Endothelial cell (in vitro differentiated cells): Measurements from ENCODE around the gene SH3BP1. TPM values are rescaled to one million over a fixed set of nuclear protein-coding genes. Genes with fewer than 3 reads are reported as not detected.

Source experiments
- DNase-seq: peaks from one replicate; pipeline ENCODE4 v3.0.0; 2021; ENCODE audit warnings: low spot score
- H3K27ac Mint-ChIP-seq: one replicate; pipeline ENCODE4 v1.8.0; 2021; ENCODE audit warnings: mixed read lengths, inconsistent platforms; ENCODE audit not compliant: unreplicated experiment
- H3K27me3 Mint-ChIP-seq: one replicate; pipeline ENCODE4 v1.8.0; 2021; ENCODE audit warnings: mild to moderate bottlenecking, moderate library complexity, mixed read lengths, inconsistent platforms; ENCODE audit not compliant: unreplicated experiment
- H3K36me3 Mint-ChIP-seq: one replicate; pipeline ENCODE4 v1.8.0; 2021; ENCODE audit warnings: mild to moderate bottlenecking, low read depth, mixed read lengths, inconsistent platforms; ENCODE audit not compliant: unreplicated experiment
- H3K4me1 Mint-ChIP-seq: one replicate; pipeline ENCODE4 v1.8.0; 2021; ENCODE audit warnings: mild to moderate bottlenecking, mixed read lengths, inconsistent platforms; ENCODE audit not compliant: unreplicated experiment
- H3K4me3 Mint-ChIP-seq: one replicate; pipeline ENCODE4 v1.8.0; 2021; ENCODE audit warnings: mild to moderate bottlenecking, mixed read lengths, inconsistent platforms; ENCODE audit not compliant: unreplicated experiment
- H3K9me3 Mint-ChIP-seq: one replicate; pipeline ENCODE4 v1.8.0; 2021; ENCODE audit warnings: mixed read lengths, inconsistent platforms; ENCODE audit not compliant: unreplicated experiment
- total RNA-seq: library from RNA; stranded (reverse); fragmentation: NEBNext Ultra II Directional; extraction: Animal tissue kit (Norgen Biotek cat#: 25700); gene quantifications from one replicate; pipeline ENCODE4 v1.2.1, GENCODE V29; 2021; ENCODE audit not compliant: unreplicated experiment
- TF ChIP-seq, protein P1 (sequence below): fragments of 200-600 bp; sonication (generic); IDR thresholded peaks from one replicate; pipeline ENCODE4 v1.5.0; 2021; ENCODE audit warnings: antibody characterized with exemption; ENCODE audit not compliant: unreplicated experiment

Gene SH3BP1
- total RNA-seq, 1 donor from 2014 or later, result 11.6 TPM

GRCh38 chr22:37638391-37639069 lies 939 bp upstream of the SH3BP1 start:
- Mint-ChIP-seq H3K27me3 (peaks cover 4% of the 10 kb centered on the region), H3K4me3 (peak overlapping the region; percentile 88), H3K36me3 (peaks cover 4% of the 10 kb centered on the region), H3K27ac (no peak overlapping the region), H3K4me1 (peaks cover 10% of the 10 kb centered on the region), H3K9me3 (no peaks in the 10 kb centered on the region)
- DNase-seq, result no peak
- TF ChIP-seq, protein P1, sequence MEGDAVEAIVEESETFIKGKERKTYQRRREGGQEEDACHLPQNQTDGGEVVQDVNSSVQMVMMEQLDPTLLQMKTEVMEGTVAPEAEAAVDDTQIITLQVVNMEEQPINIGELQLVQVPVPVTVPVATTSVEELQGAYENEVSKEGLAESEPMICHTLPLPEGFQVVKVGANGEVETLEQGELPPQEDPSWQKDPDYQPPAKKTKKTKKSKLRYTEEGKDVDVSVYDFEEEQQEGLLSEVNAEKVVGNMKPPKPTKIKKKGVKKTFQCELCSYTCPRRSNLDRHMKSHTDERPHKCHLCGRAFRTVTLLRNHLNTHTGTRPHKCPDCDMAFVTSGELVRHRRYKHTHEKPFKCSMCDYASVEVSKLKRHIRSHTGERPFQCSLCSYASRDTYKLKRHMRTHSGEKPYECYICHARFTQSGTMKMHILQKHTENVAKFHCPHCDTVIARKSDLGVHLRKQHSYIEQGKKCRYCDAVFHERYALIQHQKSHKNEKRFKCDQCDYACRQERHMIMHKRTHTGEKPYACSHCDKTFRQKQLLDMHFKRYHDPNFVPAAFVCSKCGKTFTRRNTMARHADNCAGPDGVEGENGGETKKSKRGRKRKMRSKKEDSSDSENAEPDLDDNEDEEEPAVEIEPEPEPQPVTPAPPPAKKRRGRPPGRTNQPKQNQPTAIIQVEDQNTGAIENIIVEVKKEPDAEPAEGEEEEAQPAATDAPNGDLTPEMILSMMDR, result no peak

GRCh38 chr22:37639771-37640590 lies 512 bp downstream of the SH3BP1 start:
- H3K9me3 Mint-ChIP-seq, result no peaks in the 10 kb centered on the region
- peaks cover 8% of the 10 kb centered on the region for H3K27me3 Mint-ChIP-seq
- peak overlapping the region; percentile 83 for H3K4me3 Mint-ChIP-seq
- DNase-seq, result no peak
- H3K4me1 Mint-ChIP-seq, result peaks cover 2% of the 10 kb centered on the region
- no peak overlapping the region for H3K27ac Mint-ChIP-seq
- H3K36me3 Mint-ChIP-seq, result peaks cover 4% of the 10 kb centered on the region
- TF ChIP-seq, protein P1, result no peak

GRCh38 chr22:37640591-37641560 lies 1.4 kb downstream of the SH3BP1 start:
- H3K9me3 Mint-ChIP-seq, result no peaks in the 10 kb centered on the region
- DNase-seq, result no peak

GRCh38 chr22:37641561-37641949 lies 2.1 kb downstream of the SH3BP1 start:
- TF ChIP-seq, protein P1, result no peak
- Mint-ChIP-seq H3K27me3 (peaks cover 8% of the 10 kb centered on the region), H3K4me3 (no peak overlapping the region)

More at GRCh38 chr22:37640591-37641560, 1.4 kb downstream of the SH3BP1 start:
- H3K4me3 Mint-ChIP-seq, result no peak overlapping the region
- peaks cover 2% of the 10 kb centered on the region for H3K4me1 Mint-ChIP-seq
- H3K27ac Mint-ChIP-seq, result no peak overlapping the region
- H3K36me3 Mint-ChIP-seq, result peaks cover 4% of the 10 kb centered on the region
- H3K27me3 Mint-ChIP-seq, result peaks cover 8% of the 10 kb centered on the region
- TF ChIP-seq, protein P1, result no peak

More at GRCh38 chr22:37641561-37641949, 2.1 kb downstream of the SH3BP1 start:
- Mint-ChIP-seq H3K27ac (no peak overlapping the region), H3K36me3 (peaks cover 4% of the 10 kb centered on the region), H3K9me3 (no peaks in the 10 kb centered on the region), H3K4me1 (peaks cover 2% of the 10 kb centered on the region)
- no peak for DNase-seq
